Non-pigmented ciliary epithelial cell (primary cell): ENCODE results near the gene GNAL.

Experiments
- DNase-seq: peaks from one replicate; pipeline ENCODE4 v3.0.0-alpha.2; 2010; ENCODE audit warnings: low read depth

Gene GNAL

GRCh38 chr18:11724781-11725180 lies 35.7 kb downstream of the GNAL start:
- no peak for DNase-seq

- DNase-seq: no peak
Observed at GRCh38 chr18:11726556-11726955, 37.5 kb downstream of the GNAL start.

GRCh38 chr18:11728249-11728648 lies 39.2 kb downstream of the GNAL start:
- DNase-seq: no peak

- no peak for DNase-seq
Observed at GRCh38 chr18:11729556-11729955, 40.5 kb downstream of the GNAL start.

GRCh38 chr18:11733031-11733430 lies 44.0 kb downstream of the GNAL start:
- peak; percentile 13 for DNase-seq

GRCh38 chr18:11736656-11737055 lies 47.6 kb downstream of the GNAL start:
- no peak for DNase-seq

- no peak for DNase-seq
Observed at GRCh38 chr18:11739893-11740292, 50.8 kb downstream of the GNAL start.

GRCh38 chr18:11740461-11740860 lies 51.4 kb downstream of the GNAL start:
- no peak for DNase-seq

GRCh38 chr18:11741505-11742145 lies 52.6 kb downstream of the GNAL start:
- no peak for DNase-seq

- no peak for DNase-seq
Observed at GRCh38 chr18:11745521-11745920, 56.5 kb downstream of the GNAL start.

- DNase-seq: no peak
Observed at GRCh38 chr18:11747286-11747685, 58.2 kb downstream of the GNAL start.

- no peak for DNase-seq
Observed at GRCh38 chr18:11747731-11748130, 58.7 kb downstream of the GNAL start.

- no peak for DNase-seq
Observed at GRCh38 chr18:11749305-11749704, 60.2 kb downstream of the GNAL start.

- DNase-seq: no peak
Observed at GRCh38 chr18:11750171-11750570, 61.1 kb downstream of the GNAL start.

GRCh38 chr18:11750581-11751310 lies 61.7 kb downstream of the GNAL start:
- no peak for DNase-seq

- no peak for DNase-seq
Observed at GRCh38 chr18:11751341-11752115, 62.5 kb downstream of the GNAL start.

- no peak for DNase-seq
Observed at GRCh38 chr18:11752116-11752911, 63.2 kb downstream of the GNAL start.

- DNase-seq: no peak
Observed at GRCh38 chr18:11754979-11755378, 65.9 kb downstream of the GNAL start.

GRCh38 chr18:11757084-11757590 lies 68.1 kb downstream of the GNAL start:
- DNase-seq: no peak

GRCh38 chr18:11759456-11759855 lies 70.4 kb downstream of the GNAL start:
- no peak for DNase-seq

GRCh38 chr18:11760498-11761167 lies 71.6 kb downstream of the GNAL start:
- DNase-seq: no peak
